ENCODE data around the gene TCEA2. TPM values are rescaled to one million over a fixed set of nuclear protein-coding genes. Genes with fewer than 3 reads are reported as not detected.

The TCEA2 gene
- total RNA-seq, 1 experiment from 2014 or later = 40.6 TPM

DNA sequence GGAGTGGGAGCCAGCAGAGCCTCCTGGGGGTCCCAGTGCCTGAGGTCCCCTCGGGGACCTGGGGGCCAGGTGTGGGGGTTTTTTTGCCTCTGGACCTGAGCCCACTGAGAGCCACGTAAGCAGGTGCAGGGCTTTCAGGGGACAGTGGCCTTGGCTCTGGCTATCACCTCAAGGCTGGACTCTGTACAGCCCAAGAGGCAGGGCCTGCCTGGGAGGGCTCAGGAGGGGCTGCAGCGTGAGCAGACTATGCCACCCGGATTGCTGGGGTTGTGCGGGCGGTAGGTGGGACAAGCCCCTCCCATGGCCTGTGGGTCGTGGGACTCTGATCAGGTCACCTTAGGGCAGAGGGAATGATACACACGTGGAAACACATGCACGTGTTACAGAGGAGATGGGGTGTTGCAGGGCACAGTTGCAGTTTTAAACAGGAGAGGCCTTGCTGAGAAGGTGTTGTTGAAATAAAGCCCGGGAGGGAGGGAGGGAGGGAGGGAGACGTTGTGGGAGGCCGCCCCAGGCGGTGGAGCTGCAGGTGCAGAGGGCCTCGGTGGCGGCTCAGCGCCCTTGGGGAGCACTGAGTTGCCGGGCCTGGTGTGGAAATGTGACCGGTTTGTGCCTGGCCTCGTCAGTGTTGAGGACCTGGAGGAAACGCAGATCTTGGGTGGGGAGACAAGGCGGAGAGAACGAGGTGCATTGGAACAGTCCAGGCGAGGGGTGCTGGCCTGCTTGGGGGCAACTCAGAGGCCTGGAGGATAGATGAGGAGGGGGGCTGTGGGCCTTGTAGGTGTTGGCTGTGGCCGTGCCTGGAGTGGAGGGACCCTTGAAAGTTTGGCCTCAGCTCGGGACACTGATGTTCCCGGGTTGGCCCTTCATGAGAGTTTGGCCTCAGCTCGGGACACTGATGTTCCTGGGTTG is 2.3 kb downstream of the TCEA2 start:
- no peak for DNase-seq (ENCODE audit: low spot score)

DNA sequence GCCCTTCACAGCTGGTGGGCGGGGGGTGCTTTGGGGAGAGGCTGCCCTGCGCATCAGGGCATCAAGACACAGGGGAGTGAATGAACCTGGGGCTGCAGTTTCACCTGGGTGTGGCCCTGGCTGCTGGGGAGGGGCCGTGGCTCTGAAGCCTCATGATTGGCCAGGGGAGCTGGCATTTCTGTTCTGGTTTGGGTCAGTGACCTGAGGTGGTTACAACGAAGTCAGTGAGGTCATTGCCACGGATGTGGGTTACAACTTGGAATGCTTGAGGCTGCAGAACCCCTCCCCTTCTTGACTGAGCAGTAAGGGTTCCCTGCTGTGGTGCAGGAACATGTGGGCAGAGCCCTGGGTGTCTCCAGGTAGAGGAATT is 3.0 kb downstream of the TCEA2 start:
- peak; percentile 94 for DNase-seq (ENCODE audit: low spot score)

GRCh38 chr20:64067005-64067632 is 4.1 kb downstream of the TCEA2 start:
- DNase-seq (ENCODE audit: low spot score) = no peak

- no peak for DNase-seq (ENCODE audit: low spot score)
Measured at GRCh38 chr20:64067733-64068307, 4.8 kb downstream of the TCEA2 start.

DNA sequence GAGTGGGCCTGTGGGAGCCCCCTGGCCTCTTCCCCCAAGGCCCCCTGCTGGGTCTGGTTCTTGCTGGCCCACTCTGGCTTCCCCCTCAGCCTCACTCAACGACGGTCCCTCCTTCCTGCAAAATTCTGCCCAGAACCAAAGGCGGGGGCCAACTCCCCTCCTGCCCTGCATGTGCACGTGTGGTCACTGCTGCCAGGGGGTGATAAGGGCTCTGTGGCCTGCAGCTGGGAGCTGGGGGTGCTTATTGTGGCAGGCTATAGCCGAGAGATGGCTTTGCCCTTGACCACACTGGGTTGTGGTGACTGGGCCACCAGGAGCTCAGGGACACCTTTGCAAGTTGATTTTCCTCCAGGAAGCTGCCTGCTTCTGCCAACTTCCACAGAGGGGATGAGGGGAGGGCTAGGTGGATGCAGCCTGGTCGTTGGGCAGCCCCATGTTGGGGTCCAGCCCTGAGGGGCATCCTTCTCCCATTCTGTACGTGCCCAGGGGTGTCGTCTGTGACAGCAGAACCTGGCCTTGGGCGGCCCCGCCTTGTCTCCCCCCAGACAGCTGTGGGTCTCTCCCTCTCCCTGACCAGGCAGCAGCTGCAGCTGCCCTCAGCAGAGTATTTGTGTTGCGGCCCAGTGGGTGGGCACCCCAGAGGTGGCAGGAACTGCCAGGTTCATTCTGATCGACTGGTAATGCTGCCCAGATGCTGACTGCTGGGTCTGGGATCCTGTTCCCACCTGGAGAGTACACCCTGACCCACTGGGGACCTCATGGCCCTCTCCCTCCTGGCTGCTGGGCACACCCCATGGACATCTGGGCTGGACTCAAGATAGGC is 5.6 kb downstream of the TCEA2 start:
- DNase-seq (ENCODE audit: low spot score) = no peak

GRCh38 chr20:64069209-64069613 is 6.2 kb downstream of the TCEA2 start:
- no peak for DNase-seq (ENCODE audit: low spot score)

GRCh38 chr20:64069614-64070243 is 6.7 kb downstream of the TCEA2 start:
- DNase-seq (ENCODE audit: low spot score) = no peak

DNA sequence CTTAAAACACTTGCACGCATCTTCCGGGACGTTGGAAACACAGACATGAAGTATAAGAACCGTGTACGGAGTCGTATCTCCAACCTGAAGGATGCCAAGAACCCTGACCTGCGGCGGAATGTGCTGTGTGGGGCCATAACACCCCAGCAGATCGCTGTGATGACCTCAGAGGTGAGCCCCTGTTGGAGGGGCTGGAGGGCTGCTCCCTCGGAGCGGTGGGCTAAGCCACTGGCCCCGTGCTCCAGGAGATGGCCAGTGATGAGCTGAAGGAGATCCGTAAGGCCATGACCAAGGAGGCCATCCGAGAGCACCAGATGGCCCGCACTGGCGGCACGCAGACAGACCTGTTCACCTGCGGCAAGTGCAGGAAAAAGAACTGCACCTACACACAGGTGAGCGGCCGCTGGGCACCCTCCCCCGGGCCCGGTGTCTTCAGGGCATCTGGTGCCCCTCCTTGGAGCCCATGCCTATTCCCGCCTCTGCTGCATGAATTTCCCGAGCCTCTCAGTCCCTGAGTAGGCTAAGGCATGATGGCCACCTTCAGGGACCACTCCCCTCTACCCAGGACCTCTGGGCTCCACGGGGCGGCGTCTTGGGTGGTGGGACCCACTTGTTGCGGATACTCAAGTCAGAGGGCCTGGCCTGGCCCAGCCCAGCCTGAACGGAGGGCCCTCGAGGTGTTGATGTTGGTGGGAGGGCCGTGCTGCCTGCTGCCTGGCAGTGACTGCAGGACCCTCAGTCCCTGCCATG is 7.4 kb downstream of the TCEA2 start:
- DNase-seq (ENCODE audit: low spot score) = no peak

GRCh38 chr20:64071341-64072332 is 8.6 kb downstream of the TCEA2 start:
- DNase-seq (ENCODE audit: low spot score) = no peak

DNA sequence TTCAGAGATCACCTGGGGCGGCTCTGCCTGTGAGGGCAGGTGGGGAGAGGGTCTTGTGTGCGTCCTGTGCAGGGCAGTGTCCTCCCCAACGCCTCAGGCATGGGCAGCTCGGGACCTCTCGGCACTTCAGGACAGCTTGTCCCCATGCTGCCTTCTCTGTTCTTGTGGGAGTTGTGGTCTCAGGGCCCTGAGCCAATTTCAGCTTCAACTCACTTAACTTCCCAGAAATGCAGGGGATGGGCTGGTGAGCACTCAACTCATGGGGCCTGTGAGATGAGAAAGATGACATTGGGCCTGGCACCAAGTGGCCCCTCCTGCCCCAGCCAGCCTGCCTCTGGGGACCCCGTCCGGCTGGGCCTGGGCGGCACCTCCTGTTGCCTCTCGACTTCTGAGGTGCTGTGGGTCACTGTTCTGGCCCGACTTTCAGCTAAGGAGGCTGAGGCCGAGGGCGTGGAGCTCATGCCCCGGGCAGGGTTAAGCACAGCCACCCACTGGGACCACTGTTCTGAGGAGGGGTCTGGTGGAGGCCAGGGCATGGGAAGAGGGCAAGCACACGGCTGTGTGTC is 9.6 kb downstream of the TCEA2 start:
- DNase-seq (ENCODE audit: low spot score) = no peak

DNA sequence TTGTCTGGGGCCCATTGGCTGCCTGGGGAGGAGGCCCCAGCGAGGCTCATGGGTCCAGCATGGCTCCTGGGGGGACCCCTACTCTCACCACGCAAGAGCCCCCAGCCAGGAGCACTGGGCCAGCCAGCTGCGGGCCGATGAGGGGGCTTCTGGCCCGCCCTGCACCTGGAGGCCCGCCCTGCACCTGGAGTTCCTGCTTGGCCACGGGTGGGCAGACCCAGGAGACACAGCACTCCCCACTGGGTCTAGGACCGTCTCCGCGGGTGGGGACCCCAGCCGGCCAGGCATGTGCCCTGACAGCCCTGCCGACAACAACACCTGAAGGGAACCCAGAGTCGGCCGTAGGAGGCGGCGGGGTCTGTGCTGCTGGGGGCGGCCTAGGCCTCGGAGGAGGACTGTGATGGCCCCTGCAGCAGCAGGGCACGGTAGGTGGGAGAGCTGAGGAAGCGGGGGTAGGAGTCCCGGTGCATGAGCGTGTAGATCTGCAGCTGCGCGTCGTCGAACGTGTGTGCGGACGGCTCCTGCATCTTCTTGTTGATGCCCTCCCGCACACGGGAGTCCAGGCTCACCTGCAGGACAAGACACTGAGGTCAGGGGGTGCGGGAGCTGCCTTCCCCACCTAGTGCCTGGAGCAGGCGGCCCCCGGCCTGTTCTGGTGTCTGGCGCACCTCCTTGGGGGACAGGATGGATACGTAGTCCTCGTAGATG is 10.6 kb downstream of the TCEA2 start:
- no peak for DNase-seq (ENCODE audit: low spot score)

- DNase-seq (ENCODE audit: low spot score) = no peak
Measured at GRCh38 chr20:64074184-64074789, 11.3 kb downstream of the TCEA2 start.

- DNase-seq (ENCODE audit: low spot score) = no peak
Measured at GRCh38 chr20:64074963-64075362, 12.0 kb downstream of the TCEA2 start.

DNA sequence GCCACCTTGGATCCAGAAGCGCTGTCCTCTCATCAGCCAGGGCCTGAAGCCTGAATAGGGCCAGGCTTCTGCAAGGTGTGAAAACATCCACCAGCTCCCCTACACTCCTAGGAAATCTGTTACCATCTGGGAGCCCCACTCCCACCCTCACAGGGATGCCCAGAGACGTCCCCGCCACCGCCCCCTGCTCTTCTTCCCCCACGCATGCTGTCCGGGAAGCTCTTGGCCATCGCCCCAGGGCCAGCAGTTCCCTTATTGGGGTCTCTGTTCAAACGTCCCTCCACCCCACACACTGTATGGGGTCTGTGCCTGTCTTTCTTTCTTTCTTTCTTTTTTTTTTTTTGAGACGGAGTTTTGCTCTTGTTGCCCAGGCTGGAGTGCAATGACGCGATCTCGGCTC is 12.6 kb downstream of the TCEA2 start:
- DNase-seq (ENCODE audit: low spot score) = no peak

GRCh38 chr20:64076061-64076997 is 13.3 kb downstream of the TCEA2 start:
- DNase-seq (ENCODE audit: low spot score) = no peak

DNA sequence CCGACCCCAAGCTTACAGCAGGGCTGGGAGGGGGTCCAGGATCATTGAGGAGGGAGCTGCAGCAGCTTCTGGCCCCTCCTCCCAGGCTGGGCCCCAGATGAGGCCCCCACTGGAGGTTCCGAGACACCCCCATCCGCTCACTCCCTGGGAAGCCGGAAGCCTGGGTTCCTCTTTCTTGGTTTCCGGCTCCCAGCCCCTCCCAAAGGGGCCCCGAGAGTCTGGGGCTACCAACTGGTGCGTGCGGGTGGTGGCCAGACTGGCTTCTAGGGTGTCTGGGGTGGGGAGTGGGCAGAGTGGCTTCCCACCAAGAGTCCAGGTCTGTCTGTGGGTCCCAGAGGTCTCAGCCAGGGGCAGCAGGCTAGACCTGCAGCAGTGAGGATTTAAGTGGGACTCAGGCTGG is 14.1 kb downstream of the TCEA2 start:
- no peak for DNase-seq (ENCODE audit: low spot score)

GRCh38 chr20:64077541-64077875 is 14.5 kb downstream of the TCEA2 start:
- DNase-seq (ENCODE audit: low spot score) = no peak
